NCI-H748 (cell line): ENCODE measurements around the gene MYO16.
"Not testable (repeated sequence)": the region's sequence is repeated elsewhere in the genome, so short reads cannot be mapped to it uniquely, and the experiment has no call there.

Source experiments
- DNase-seq: peaks from one replicate; lab custom pipeline; 2025; ENCODE audit not compliant: unreplicated experiment; lab: John Stamatoyannopoulos, UW

The MYO16 gene

DNA sequence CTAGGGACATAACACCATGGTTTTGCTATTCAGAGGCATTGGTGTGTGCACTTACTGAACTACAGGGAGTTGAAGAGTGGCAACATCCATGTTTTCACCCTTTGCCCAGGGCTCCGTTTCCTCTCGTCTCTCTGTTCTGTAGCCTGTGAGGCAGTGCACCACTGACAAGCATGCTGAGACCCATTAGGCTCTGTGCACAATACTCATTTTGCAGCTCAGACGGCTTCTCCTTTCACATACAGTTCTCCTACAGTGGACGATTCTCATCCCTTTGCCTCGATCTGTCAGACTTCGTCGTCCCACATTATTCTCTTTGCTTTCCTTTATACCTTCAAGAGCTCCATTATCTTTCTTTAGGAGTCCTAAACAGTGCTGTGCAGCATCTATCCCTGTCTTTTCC, 403.7 kb downstream of the MYO16 start:
- DNase-seq = no peak

DNA sequence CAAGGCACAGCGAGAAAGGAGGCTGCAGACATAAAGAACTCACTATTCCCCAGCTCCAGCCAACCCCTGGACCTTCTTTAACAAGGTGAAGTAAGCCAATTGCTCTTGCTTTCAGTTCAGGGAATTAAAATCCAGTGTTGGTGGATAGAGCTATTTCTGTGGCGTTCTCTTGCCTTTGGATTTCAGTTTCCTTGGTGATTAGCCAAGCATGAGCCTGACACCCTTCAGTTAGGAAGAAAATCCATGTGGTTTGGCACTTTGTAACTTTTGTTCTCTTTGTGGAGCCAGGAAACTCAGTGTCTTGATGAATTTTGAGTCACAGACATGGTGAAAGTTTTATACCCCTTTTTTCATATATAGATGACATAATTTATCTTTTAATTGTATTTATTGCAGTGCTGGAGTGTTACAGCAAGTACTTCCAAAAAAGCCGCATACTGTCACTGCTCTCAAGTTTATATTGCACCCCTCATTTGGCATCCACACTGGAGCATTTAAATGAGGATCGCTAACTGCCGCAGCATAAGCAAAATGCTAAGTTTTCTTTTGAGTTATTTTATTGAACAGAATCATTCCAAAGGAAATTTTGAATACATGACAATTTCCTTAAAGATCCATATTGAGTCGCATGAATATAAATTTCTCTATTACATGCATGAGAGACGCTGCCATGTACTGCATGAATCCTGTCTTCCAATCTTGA, 406.8 kb downstream of the MYO16 start:
- DNase-seq = no peak

DNA sequence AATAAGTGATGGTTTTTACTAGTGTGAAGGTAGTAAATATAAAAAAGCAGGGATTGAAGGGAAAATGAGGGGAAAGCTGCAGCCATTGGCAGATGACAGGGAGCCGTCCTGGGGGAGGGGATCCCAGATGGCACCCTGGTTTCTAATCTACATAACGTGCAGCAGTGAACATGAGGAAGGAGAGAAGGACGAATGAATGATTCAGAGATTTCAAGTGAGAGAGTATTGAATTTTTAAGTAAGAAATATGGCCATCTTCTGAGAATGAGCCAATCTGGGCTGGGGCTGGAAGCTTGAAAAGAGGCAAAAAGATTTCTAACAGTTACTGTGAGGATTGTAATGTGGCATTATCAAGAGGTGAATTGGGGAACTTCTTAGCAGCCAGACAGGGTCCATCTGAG, 414.2 kb downstream of the MYO16 start:
- no peak for DNase-seq

DNA sequence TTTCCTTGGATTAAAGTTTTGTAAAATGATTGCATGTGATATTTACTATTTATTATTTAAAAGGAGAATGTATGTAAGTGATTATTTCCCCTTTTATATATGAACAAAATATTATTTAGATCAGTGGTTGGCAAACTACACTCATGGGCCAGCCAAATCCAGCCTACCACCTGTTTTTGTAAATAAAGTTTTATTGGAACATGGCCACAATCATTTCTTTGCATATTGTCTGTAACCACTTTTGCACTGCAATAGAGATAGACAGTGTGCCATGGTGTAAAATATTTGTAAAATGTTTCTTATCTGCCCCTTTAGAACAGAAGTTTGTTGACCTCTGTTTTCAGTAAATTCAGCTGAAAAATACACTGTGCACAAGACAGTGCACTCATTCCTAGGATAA, 426.4 kb downstream of the MYO16 start:
- no peak for DNase-seq

DNA sequence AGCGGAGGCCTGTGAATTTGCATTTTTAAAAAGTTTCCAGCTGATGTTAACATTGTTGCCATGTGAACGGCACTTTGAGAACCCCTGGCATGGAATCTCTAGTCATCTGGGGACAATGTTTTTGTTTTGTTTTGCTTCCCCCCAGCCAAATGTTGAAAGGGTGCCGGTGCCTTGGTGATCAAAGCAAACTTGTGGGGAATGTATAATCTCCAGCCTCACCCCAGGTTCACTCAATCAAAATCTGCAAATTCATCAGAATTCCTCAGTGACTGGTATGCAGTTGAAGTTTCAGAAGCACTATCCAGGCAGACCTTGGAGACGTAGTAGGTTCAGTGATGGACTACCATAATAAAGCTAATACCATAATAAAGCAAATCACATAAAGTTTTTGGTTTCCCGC, 428.7 kb downstream of the MYO16 start:
- DNase-seq = no peak

DNA sequence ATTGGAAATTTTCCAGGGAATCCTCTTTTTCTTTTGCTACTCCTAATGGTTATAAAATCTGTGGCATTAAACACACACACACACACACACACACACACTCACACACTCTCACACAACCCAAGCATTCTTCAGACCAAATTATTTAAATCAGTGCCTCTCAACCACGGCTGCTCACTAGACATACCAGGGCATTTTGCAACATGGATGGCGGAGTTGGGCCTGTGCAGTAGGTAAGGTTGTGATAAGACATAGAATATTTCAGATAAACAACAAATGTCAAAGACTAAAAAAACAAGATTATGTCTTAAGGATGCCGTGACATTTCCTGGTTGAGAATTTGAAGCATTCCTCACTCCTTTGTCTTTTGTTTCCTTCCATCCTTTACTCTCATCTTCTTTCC, 443.1 kb downstream of the MYO16 start:
- no peak for DNase-seq

DNA sequence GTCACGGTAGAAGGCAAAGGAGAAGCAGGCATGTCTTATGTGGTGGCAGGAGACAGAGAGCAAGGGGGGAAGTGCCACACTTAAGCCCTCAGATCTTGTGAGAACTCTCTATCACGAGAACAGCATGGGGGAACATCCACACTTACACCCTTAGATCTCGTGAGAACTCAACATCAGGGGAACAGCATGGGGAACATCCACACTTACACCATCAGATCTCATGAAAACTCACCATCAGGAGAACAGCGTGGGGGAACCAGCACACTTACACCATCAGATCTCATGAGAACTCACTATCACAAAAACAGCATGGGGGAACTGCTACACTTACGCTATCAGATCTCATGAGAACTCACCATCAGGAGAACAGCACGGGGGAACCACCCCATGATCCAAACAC, 445.0 kb downstream of the MYO16 start:
- DNase-seq = no peak

DNA sequence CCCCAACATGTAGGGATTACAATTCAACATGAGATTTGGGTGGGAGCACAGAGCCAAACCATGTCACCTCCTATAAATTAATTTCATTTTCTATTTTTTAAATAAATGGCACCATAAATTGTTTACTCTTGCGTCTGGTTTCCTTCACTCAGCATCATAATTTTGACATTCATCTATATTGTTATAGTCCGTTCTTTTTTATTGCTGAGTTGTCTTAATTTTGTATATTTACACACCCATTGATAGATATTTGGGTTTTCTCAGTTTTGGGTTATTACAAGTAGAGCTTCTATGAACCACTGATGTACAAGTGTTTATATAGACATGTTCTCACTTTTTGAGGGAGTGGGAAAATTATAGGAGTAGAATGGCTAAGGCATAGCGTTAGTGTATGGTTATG, 445.4 kb downstream of the MYO16 start:
- no peak for DNase-seq

DNA sequence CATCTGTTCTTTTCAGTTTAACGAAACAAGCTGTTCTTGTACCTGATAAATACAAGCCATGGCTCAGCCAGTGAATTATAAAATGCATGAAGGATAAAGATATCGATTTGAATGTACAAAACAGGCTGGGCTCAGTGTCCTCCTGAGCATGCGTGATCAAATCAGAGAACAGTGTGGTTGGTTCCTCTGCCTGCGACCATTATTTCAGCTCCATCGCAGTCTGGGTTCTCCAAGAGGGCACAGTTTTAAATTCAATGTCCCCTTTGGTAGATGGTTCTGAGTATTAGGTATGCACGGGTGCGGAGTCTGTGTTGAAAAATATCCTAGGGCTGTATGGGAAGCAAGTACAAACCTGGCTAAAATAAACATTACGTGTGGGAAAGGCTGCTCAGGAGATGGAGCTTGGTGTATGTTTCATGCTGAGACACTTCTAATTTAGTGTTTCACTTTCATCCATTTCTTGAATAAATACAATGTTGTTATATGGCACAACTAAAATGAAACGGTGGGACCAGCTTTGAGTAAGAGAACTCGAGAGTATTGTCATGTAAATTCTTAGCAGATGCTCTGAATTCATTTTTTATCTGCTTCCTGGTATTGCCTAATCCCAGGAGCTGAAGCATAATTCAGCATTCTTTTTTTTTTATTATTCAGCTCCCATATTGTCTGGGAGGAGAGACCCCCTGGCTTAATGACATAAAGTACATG, 458.7 kb downstream of the MYO16 start:
- no peak for DNase-seq

DNA sequence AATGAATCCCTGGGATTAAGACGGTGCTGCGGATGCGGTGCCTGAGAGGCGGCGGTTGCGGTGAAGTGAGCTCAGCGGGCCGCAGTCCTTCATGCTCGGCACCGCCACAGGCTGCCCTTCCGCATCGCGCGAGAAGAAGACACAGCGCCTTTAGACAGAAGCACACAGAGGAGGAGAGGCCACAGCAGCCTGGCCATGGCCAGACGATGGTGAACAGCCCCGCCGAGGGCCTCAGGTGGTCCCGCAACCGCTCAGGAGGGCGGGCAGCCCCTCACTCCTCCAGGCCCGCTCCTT, 459.2 kb downstream of the MYO16 start:
- DNase-seq = no peak

DNA sequence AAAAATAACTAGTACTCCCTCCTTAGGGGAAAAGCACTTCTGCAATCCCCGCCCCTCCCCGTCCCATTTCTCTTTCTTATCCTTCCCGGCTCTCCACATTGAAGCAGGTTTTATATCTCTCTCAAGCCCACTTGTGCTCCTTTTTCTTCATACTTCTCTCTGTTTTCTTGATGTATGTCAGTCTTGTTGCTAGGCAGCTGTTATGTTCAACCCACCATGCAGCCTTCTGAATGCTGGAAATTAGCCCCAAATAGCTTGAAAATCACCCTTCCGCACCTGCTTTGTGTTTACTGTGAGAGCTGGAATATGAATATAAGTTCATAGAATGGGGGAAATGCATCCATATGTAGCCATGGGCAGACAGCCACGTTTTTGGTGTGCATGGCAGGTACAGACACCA, 461.4 kb downstream of the MYO16 start:
- peak; percentile 40 for DNase-seq

DNA sequence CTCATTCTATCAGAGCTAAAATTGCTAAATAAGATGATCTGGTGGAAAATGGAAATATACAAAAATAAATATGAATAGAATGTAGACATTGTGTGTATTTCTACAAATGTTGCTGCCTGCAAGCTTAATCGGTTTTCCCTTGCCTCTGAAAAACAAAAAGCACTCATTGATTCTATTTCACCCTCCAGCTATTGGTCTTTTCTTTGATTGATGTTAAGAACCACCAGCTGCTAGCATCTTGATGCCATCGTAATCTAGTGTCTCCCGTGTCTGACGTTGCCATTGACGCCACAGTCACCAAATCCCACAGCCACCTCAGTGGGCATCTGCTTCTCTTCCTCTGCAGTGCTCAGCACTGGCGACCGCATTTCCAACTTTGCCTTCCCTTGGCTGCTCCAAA, 461.8 kb downstream of the MYO16 start:
- no peak for DNase-seq

DNA sequence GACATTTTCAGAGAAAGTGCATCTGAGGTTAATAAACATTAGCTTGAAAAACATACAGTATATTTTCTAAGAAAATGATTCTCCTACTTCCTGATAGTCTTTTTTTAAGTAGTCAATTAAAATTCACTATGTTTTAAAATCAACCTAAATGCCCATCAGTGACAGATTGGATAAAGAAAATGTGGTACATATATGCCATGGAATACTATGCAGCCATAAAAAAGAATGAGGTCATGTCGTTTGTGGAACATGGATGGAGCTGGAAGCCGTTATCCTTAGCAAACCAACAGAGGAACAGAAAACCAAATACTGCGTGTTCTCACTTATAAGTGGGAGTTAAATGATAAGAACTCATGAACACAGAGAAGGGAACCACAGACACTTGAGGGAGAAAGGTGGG, 462.8 kb downstream of the MYO16 start:
- not testable (repeated sequence) for DNase-seq

DNA sequence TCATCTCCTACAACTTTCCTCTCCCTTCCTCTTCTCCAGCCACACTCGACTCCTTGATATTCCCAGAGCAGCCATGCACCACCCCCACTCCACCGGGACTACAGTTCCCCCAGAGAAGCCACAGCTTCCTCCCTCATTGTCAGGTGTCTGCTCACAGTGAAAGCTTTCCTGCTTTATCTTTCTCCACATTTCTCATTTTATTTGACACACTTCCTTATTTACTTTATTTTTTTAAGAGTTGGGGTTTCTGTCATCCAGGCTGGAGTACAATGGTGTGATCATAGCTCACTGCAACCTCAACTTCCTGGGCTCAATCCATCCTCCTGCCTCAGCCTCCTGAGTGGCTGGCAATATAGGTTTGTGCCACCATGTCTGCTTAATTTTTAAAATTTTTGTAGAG, 464.6 kb downstream of the MYO16 start:
- no peak for DNase-seq

DNA sequence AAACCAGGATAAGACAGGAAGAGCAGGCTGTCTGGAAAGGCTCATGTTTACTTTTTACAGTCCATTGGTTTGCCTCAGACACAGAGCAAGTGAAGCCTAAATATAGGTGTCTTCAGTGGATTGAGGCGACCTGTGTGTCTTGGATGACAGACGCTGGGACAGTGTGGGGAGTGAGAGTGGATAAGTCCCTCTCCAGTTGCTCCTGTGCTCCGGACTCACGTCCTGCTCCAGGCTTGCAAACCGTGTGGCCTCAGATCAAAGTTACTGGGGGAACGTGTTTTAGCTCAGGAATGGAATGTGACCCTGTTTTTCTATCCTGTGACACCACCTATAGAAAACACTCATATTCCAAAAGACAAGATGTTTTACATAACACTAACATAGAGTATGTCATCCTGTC, 465.7 kb downstream of the MYO16 start:
- no peak for DNase-seq

DNA sequence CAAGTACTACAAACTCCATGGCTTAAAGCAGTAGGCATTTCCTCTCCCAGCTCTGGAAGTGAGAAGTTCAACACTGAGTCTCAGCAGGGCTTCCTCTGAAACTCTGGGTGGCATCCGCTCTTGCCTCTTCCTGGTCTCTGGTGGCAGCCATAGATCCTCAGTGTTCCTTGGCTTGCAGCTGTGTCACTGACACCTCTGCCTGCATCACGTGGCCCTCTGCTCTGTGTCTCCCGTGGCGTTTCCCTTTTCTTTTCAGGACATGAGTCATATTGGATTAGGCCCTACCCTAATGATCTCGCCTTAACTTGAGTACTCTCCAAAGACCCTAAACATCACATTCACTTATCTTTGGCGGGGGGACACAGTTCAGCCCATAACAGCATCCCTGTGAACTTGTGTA, 466.7 kb downstream of the MYO16 start:
- DNase-seq = no peak

DNA sequence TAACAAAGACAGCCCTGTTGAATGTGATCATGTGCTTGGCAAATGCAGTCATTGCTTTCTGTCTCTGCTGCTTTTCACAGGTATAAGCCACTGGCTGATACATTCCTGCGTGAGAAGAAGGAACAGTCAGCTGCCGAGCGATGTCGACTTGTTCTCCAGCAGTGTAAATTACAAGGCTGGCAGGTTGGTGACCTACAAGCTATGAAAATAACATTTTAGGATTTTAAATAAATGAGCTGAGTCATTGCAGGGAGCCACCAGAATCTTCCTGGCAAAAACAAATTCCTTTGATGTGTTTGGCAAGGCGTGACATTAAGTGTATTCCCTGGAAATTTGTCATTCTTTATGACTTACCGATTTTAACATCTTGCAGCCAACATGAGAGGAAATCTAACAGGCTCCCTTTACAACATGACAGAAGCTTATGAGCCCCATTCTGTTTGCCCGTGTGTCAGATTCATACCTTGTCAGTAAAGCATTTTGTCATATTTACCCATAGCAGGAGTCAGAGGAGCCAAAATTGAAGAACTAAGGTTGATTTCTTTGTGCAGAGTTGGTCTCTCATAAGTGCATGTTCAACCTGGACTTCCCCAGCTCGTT, 471.4 kb downstream of the MYO16 start:
- DNase-seq = no peak

DNA sequence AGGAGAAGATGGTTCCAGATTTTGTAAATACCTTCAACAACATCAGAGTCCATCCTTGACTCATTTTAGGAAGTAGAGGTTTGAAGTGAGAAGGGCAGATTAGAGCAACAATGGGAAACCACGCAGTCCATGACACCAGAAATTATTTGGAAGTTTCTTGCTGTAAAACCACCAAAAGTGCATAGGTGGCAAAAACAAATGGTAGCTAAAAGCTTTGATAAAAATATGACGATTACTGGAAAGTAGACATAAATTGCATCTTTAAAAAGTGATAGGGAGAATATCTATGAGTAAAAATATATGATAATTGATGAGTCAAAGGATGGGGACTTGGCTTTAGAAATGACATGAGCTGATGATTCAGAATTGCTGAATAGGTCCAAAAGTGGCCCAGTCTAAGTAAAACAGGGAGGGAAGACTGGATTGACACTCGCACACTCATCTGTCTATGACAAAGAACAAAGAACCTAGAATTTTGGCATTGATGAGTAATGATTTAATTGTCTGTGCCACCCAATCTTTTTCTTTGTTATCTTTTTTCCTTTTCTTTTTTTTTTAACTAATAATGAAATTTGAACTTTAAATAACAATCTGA, 472.2 kb downstream of the MYO16 start:
- no peak for DNase-seq

DNA sequence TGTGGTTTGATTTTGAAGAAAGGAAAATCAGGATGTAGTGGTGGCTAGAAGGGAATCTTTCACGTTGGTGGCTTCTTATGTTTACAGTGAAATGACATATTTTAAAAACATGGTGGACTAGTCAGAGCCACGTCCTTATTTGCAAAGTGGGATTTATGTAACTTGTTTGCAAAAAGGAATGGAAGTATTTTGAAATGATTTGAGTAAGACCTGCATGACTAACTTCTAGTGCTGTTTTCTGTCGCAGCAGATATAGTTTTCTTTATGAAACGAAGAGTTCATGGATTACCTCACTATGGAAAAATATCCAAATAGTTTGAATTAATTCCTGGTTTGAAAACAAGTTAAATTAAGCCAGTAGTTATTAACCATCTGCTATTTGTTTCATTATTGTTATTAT, 476.5 kb downstream of the MYO16 start:
- no peak for DNase-seq

DNA sequence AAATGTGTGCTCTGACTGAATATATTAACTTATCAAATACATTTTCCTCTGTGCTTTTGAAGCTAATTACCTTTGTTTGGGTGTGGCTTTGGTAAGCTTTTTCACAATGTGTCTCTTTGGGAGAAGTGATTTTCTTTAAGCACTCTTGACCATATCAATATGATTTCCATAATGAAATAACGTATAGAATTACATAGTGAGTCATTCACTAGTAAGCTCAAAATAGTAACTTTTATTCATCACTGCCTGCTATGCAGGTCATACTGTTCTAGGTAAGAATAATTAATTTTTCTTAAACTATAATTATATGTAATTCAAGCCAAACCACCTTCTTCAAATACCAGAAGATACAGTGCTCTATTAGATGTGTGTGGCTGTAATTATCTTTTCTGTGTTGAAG, 480.7 kb downstream of the MYO16 start:
- DNase-seq = no peak

DNA sequence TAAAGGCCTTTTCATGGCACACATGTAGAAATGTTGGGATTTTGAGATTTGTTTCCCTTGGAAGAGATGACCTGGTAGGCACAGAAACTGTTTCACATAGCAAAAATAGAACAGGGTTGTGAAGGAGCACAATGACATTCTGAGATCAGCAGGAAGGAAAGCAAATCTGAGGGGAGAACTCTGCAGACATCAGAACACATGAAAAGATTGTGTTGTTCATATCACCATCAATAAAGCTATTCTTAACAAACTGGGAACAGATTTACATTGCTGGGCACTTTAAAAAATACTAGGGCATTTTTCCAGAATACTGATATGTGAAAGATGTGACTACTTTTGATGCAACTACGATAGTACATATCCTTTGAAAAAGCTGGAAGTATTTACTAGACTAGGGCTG, 481.7 kb downstream of the MYO16 start:
- DNase-seq = no peak

DNA sequence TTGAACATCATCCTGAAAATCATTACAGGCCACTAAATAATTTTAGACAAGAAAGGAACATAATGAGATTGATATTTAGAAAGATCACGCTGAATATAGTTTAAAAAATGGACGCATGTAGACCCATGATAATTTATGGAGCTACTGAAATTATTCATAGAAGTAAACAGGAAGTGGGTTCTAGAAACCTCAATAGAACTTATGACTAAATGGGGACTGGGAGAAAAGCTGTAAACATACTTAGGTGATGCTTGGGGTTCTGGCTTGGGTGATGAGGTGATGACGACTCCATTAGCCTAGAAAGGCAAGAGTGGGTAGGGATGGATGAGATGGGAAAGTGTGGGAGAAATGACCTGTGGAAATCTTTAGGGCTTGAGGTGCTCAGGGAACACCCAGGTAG, 484.0 kb downstream of the MYO16 start:
- DNase-seq = no peak
